HG03342 (cell line): ENCODE measurements around the gene C8B.

Source experiments
- ATAC-seq: cut with Tn5 transposase; IDR thresholded peaks from one replicate; pipeline ENCODE4 v1.9.1; 2021; ENCODE audit warnings: mild to moderate bottlenecking, moderate library complexity; ENCODE audit not compliant: unreplicated experiment

C8B gene

DNA sequence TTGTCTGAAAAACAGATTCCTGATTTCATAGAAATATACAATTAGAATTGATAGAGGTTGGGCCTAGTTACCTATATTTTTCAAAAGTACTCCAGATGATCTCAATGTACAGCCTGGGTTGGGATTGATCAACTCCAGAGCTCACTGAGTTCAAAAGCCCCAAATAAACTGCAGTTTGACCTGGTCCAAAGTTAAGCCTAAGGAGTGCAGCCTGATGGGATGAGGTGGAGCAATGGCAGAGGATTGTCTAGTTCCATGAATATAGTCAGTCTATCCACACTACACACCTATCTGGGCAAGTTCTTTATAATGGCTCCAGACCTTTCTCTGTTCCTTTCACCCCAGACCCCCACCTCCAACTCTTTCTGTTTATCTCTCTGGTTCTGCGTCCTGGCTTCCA lies 62.0 kb downstream of the C8B start:
- ATAC-seq = no peak

DNA sequence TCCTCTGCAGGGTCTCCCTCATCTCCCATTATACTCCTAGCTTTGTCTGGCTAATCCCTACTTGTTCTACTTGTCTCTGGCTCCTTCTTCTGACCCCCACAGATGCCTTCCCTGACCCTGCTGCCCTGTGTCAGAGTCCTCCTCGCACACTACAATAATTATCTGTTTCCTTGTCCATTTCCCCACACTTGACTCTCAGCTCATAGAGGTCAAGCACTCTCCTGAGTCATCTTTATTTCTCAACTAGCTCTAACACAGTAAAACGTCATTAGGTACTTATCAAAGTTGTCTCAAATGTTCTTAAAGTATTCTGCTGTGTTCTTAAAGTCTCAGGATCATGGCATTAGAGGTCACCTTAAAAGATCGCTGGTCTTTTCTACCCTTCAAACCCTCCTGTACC lies 64.1 kb downstream of the C8B start:
- no peak for ATAC-seq

DNA sequence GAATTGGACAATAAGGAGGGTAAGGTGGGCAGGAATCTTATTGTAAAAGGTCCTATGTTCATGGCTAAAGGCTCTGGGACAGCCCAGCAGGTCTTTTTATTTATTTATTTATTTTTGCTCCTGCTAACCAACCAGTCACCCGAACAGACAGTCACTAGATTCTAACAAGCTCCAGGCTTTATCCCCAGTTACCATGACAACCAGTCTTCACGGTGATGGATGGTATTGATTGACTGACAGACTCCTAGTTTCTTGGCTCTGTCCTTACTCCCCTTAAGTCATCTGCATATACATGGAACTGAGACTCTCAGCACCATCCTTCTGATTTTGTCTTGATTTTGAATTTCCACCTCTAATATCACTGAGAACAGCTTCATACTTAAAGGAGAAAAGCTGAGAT lies 66.9 kb downstream of the C8B start:
- ATAC-seq = no peak

DNA sequence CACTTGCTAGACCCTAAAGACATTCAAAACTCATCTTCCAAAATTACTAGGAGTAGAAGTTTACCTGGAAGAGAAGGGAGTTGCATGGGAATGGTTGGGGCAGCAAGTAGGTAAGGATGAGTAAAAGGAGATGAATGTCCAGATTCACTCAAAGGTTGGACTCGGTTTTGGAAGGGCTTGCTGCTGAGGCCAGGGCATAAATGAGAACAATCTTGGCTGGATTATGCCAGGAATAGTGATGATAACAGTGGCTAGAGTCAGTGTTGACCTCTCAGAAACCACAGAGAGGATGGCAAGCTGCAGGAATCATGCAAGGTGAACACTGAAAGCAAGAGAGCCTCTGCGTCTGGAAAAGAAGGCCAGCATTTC lies 67.8 kb downstream of the C8B start:
- ATAC-seq = no peak

DNA sequence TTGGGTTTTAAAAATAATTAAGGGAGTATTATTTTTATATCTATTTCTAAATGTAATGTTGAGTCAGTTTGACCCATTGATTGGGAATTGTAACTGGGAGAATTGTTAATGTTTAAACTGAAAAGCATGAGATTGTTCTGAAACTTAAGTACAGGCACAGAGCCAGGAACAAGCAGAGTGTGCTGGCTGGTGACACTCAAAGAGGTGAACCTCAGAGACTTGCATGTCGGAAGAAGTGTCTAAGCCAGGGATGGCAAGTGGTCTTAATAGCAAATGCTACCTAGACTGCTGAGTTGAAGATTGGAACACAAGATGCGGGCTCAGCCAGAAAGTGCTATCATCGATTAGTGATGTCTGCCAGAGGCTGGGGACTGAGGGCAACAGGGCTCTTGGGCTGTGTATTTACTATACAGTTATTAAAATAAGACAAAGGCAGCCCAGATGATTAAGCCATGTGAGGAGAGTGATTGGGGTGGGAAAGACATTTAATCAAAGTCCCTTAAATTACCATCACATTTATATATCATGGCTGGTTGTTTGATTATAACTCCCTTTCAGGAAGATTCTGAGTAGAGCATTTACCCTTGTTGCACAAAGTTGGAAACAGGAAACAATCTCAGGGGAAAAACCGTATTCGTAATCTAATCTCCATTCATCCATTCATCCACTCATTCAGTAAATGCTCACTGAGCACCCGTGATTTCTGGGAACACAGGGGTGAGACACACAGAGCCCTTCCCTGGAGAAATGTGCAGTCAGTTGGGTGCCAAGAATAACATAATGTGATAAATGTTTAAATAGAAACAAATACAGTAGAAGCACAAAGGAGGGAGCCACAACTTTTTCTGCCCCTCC lies 68.4 kb downstream of the C8B start:
- ATAC-seq = no peak

DNA sequence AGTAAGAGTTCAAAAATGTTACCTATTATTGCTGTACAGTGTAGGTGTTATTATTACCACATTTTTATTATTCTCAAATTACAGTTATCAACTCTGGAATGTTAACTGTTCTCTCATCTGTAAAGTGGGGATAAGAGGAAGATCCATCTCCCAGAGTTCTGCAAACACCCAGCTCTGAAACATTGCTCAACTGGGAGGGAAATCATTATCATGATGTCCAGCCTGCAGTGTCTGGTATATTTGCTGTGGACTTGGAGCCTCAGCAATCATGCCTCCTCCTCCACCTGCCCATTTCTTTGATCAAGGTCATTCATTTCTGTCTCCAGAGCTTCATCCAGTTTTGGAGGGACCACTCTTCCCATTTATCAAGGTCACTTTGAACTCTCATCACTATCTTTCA lies 71.8 kb downstream of the C8B start:
- ATAC-seq = no peak

DNA sequence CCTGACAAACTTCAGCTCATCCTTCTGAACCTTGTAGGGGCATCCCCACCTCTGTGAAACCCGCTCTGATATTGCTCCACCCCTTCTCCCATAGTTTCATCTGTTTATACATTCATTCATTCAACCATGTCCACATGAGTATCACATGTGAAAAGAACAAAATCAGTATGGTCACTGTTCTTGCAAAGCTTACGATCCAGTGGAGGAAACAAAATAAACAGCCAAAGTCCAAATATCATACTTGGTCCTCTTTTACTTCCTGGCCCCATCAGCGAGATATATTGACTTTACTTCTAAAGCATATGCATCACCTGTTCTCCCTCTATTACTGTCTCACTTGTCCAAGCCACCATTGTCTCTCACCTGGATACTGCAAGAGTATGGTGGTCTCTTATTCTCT lies 75.6 kb downstream of the C8B start:
- ATAC-seq = no peak

DNA sequence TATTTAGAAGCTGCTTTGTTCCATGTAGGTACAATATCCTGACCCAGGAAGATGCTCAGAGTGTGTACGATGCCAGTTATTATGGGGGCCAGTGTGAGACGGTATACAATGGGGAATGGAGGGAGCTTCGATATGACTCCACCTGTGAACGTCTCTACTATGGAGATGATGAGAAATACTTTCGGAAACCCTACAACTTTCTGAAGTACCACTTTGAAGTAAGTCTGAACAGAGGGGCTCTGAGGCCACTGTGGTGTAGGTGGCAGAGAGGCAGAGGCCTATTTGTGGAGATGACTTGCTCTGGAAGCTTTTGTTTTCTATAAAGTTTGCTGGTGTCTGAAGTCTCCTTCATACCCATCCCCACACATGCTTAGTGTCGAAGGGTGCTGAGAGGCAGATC lies 84.4 kb downstream of the C8B start:
- no peak for ATAC-seq

DNA sequence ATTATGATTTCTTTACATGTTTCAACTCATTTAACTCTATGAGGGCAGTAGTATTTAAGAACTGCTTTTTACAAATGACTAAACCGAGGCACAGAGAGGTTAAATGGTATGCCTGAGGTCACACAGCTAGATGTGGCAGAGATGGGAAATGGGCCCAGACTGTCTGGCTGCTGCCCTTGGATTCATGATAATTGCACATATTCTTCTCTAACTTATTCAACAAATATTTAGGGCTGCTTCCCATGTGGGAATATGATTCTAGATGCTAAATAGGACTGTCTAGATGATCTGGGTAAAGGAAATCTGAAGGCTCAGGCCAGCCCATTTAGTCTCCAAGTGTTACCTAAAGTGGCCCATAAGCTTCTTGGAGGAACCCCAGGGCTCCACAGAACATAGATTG lies 85.0 kb downstream of the C8B start:
- no peak for ATAC-seq
